8988T (cell line): Measurements from ENCODE around the gene RASD1.

Source experiments
- DNase-seq: peaks from one replicate; pipeline ENCODE4 v3.0.0; 2011

RASD1 gene

DNA sequence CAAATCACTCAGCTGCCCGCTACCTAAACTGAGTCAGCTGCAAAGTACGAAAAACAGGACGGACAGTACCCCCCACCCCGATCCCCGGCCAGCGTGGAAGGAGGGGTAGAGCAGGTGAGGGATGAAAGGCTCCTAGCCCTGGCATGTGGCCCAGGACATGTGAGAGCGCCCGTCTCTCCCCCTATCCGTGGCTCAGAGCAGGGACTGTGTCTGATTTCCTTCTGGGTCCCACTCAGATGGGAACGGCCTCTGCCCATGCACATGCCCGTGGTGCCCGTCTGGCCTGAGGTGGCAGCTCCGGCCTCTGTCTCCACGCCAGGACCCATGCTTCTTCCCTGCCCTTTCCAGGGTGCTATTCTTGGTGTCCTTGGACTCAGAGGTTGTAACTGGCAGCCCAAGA is 30.2 kb upstream of the RASD1 start:
- DNase-seq = no peak

GRCh38 chr17:17525956-17526355 is 29.8 kb upstream of the RASD1 start:
- no peak for DNase-seq

DNA sequence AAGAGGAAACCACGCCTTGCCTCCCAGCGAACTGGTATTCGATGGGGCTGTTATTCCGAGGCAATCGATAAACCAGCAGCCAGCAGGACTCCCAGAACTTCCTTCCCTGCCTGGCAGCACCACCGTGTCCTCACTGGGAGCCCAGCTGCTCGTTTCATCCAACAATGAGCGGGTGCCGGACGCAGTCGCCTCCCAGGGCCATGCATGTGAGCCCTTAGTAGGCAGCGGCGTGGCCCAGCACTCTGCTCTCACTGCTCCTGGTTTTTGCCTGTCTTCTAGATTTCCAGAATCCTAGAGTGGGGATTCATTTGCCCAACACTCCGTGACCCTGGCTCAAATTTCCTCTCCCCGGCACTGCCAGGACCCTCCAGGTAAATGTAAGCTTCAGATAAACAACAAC is 29.1 kb upstream of the RASD1 start:
- DNase-seq = no peak

GRCh38 chr17:17523731-17524490 is 27.7 kb upstream of the RASD1 start:
- DNase-seq = no peak

DNA sequence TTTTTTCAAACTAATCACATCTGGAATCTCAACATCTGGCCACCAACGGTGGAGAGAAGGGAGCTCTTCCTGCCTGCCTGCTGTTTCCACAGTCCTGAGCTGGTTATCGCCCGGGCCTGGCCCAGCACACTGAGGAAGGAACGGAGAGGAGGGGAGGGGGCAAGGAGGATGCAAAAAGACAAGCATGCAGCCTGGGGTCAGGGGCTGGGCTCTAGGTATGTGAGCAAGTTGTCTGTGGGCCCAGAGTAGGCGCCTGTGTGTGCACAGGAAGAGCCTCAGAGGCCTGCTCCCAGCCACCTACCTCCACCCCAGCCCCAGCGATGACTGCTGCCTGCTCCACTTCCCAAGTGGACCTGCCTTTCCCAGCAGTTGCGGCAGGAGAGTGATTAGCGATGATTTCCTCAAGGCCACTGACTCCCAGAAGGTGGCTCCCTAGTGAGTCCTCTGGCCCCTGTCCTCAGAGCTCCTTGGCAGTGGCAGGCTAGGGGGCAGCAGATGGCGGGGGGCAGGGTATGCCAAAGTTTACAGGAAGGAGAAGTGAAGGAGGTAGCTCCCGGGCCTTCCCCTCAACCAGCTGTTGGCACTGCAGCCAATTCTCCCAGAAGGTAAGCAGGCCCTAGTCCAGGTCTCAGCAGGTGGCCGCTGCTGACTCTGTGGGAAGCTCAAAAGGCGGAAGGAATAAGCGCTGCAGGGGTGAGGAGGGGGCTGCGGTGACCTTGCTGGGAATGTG is 27.0 kb upstream of the RASD1 start:
- DNase-seq = no peak

DNA sequence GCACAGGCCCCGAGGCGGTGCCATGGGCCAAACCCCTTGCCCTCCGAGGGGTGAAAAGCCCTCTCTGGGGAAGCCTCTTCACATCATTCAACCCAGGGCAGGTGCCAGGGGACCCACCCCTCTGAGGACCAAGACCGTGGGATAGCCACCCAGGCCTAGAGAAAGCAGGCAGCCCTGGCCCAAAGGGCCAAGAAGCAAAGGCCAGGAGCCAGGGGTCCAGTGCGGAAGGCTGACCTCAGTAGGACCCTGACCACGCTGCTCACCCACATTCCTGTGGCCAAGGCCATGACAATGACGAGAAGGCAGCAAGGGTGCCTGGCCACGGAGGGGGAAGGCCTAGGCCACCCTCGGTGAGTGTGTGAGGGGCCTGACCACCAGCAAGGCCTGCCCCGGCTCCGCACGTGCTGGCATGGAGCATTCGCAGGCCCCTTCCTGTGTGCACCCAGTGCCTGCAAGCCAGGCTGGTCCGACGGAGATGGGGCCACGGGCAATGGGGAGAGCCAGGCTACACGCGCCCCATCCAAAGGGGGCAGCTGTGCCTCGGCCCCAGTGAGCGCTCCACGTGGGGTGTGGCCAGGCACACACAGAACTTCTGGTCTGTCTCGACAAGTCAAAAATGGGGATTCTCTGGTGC is 24.5 kb upstream of the RASD1 start:
- DNase-seq = no peak

GRCh38 chr17:17519886-17520285 is 23.7 kb upstream of the RASD1 start:
- no peak for DNase-seq

DNA sequence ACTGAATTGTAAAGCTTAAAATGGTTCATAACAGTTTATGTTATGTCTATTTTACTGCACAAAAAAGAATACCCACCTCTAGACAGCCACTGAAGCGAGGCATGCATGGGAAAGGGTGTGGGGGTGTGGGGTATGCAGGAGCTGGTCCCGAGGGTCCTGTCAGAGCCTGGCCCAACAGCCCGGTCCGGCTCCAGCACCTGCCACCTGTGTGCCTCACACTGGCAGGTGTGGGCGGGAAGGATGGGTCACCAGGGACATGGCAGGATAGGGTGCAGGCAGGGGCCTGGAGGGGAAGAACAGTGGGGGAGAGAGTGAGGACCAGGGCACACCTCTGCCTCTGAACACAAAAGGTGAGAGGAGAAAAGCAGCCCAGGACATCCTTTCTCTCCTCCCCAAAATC is 22.8 kb upstream of the RASD1 start:
- DNase-seq = no peak

GRCh38 chr17:17518014-17518413 is 21.8 kb upstream of the RASD1 start:
- no peak for DNase-seq

DNA sequence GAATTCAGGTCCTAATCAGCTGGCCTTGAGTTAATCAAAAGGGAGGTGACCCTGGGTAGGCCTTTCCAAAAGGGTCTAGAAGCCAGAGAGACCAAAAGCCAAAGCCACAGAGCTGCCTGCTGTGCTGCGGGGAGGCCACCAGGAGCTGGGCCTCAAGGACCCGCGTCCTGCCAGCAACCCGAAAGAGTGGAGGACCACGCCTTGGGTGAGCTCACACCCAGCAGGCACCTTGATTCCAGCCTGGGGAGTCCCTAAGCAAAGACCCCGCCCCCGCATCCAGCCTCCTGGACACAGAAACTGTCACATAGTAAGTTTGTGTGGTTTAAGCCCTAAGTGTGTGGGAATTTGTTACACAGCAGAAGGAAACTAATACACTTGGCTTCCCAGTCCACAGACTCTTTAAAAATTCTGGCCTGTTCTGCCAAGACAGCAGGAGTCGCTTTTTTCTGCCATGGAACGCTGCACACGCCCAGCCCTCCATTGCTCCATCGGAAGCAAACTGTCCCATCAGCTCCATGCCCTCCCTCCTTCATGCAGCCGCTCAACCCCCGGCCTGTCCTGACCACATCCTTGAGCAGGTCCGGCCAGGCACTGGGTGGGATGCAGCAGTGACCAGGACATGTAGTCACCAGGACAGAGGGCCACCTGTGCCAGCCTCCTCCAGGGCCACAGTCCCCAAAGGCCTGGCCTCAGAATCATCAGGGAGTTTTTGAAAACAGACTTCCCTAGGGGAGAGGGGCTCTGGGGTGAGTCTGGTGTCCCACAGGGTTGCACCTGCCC is 20.9 kb upstream of the RASD1 start:
- DNase-seq = no peak

DNA sequence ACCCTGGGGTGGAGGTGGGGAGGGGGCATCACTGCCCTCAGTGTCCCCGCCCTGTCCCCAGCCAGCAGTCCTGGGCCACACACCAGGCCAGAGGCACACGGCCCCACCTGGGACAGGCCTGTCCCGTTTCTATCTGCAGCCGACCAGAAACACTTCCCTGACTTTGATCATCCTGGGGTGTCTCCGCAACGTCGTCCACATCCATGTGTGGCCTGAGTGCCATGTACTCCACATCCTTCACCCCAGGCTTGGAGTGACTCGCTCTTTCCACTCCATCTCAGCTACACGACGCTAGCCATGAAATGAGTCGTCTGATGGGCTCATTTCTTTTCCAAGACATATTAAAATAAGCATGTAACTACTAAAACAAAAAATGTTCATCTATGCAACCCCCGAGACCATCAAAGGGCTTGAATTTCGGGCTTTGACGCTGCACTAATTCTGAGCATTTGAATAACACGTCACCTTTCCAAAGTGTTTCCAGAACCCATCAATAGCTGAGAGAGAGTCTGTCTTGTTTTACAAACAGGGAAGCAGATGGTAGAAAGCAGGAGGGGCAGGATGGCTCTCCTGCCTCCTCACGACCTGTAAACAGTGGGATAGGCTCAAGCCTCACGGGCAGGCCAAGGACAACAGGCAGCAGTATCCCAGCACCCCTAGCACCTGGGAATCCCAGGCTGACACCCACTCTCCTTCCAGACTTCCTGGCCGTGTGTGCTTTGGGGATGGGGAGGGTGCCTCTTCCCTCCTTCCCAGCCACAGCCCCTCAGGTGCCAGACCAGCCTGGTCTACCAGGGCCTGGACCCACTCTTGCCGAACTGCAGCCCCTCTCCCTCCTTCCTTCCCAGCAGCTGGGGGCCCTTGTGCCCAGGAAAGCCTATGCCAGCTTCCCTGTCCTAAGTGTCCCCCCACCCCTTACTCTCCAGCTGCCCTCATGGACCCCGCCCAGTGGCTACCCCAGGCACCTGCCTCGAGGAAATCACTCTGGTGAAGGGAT is 20.0 kb upstream of the RASD1 start:
- DNase-seq = no peak

DNA sequence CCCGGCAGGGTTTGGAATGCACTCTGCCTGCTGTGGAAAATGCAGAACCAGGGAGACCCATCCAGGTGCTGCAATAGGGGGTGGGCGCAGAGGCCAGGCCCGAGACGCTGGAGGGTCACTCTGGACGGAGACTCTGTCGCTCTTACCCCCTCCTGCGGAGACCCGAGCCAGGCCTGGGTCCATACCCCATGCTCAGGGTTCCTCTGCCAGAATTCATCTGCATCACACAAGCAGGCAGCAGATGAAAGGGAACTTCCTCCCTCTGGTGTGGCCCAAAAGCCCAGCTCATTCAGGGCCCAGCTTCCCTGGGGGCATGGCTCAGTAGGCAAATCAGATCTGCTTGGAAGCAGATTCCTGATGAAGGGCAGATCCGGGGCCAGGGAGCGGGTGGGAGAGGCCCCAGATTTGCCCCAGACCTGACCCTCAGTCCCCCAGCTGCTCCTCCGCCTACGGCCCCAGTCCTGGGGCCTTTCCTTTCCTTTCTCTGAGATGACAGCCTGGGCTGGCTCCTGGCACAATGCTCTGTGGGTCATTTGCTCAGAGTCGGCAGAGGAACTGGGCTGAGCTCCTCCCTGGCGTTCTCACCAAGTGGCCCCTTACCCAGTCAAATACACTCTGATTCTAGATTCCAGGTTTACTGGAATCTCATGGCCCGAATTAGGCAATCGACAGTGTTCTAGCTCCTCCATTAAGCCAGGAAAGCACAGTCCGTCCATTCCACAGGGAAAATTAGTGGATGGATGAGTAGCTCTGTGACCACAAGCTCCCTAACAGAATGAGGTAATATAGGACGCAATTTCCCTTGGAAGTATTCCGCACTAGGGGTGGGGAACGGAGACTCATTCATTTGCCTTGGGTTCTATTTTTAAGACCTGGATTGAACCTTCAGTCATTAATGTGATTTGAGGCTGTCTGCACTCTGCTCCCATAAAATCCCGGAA is 19.1 kb upstream of the RASD1 start:
- no peak for DNase-seq

GRCh38 chr17:17514361-17514992 is 18.3 kb upstream of the RASD1 start:
- DNase-seq = no peak

GRCh38 chr17:17513626-17514025 is 17.4 kb upstream of the RASD1 start:
- DNase-seq = no peak

DNA sequence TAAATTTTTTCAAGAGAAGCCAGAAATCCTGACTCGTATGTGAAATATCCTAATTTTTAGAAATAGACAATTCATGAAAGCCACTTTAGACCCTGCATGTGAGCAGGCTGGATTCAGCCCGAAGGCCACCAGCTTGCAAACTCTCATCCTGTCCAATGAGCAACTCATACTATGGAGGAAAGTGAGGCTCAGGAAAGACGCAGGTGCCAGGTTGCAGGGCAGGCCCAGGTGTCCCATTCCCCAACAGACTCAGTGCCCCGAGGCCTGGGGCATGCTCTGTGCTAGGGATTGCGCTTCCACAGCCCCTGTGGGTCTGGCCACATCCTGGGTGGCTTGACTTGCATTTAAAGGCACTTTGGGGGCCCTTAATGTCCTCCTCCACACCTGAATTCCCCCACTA is 16.7 kb upstream of the RASD1 start:
- DNase-seq = no peak

DNA sequence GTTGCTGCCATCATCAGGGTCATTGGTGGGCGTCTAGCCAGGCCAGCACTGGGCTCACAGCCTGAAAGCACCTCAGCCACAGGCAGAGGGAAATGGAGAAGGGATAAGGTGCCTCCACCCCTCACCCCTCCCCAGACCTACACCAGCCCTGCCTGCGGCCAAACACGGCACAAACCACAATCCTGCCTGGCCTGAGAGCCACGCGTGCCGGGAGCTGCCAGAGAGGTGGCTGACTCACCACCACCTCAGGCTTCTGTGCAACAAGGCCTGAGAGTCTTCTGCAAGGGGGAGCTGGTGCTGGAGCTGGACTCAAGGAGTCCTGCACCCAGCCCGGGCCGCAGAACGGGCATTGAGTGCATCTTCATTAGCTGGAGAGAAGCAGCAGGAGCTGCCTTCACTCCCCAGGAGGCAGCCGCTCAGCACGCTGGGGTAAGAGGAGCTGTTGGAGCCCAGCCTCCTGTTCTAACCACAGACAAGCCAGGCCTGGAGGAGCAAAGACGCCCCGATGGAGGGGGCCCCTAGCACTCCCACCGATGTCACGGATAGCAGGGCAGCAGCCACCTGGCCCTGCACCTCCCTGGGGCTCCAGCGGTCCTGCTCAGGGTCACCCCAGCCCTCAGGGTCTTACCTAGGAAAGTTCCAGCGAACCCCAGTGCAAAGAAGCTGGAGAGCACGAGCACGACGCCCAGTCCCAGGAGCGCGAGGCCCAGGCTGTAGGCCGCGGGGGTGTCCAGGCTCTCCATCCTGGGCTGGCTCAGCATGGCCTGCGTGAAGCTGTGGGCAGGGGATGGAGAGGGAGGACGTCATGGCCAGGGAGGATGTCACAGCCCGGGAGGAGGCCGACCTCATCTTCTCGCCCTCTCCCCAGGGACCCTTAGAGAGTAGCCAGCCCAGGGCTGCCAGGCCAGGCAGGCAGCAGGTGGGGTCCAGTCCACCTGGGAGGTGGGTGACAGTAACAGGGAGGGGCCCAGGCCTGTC is 16.0 kb upstream of the RASD1 start:
- DNase-seq = no peak

DNA sequence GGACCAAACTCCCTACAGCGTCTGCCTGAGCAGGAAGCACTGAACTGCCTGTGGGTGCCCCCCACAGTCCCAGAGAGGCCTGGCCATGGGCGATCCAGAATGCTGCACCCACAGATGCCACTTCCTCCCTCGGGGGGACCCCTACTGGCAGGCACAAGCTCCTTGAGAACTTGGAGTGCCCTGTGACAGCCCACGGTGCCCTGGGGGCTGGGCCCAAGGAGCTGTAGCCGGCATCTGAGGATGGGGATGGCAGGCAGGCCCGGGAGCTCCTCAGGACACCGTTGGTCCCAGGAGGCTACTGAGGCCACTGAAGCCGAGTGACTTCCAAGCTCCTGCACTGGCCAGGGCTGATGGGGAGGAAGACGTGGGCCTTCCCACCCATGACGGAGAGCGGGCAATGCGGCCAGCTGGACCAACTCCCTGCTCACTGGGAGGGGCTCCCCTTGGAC is 15.1 kb upstream of the RASD1 start:
- DNase-seq = no peak

GRCh38 chr17:17510456-17511292 is 14.5 kb upstream of the RASD1 start:
- no peak for DNase-seq
